ENCODE results near the gene RFPL2. TPM values are rescaled to one million over a fixed set of nuclear protein-coding genes. Genes with fewer than 3 reads are reported as not detected.

Gene RFPL2
- total RNA-seq, 3 donors from 2014 or later, result not detected

DNA sequence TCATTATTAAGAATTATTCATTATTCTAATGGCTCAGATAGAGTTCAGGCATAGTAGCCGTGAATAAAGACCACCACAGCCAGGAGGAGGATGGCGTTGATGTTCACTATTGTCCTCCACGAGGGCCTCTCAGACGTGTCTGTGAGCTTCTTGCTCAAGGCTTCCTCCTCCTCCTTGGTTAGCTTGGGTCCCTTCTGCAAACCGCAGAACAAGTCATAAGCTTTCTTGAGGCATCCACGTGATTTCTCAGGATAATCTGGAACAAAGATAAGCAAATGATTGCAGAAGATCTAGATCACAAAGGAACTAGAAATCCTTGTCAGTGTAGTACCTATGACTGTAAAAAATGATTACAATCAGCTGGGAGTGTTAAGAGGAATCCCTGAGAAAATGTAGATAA, 13.6 kb upstream of the RFPL2 start:
- Mint-ChIP-seq H3K4me3 (no peak overlapping the region), H3K9me3 (no peaks in the 10 kb centered on the region), H3K27me3 (ENCODE audit: low read depth) (peaks cover 6% of the 10 kb centered on the region), H3K36me3 (ENCODE audit: insufficient read depth) (no peaks in the 10 kb centered on the region), H3K4me1 (ENCODE audit: low read depth) (no peaks in the 10 kb centered on the region)
- ATAC-seq, result no peak
- no peak for DNase-seq

- no peaks in the 10 kb centered on the region for H3K4me1 Mint-ChIP-seq (ENCODE audit: low read depth)
- H3K36me3 Mint-ChIP-seq (ENCODE audit: insufficient read depth), result no peaks in the 10 kb centered on the region
- no peaks in the 10 kb centered on the region for H3K9me3 Mint-ChIP-seq
- DNase-seq (no peak), ATAC-seq (no peak)
- no peak overlapping the region for H3K4me3 Mint-ChIP-seq
- peaks cover 5% of the 10 kb centered on the region for H3K27me3 Mint-ChIP-seq (ENCODE audit: low read depth)
These were observed 12.6 kb upstream of the RFPL2 start for GRCh38 chr22:32217465-32217864.

DNA sequence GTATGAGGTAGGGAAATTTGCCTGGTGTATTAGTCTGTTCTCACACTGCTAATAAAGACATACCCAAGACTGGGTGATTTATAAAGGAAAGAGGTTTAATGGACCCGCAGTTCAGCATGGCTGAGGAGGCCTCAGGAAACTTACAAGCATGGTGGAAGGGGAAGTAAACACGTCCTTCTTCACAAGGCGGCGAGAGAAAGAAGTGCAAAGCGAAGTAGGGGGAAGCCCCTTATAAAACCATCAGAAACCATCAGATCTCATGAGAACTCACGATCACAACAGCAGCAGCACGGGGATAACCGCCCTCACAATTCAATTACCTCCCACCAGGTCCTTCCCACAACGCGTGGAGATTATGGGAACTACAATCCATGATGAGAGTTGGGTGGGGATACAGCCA, 12.0 kb upstream of the RFPL2 start:
- no peaks in the 10 kb centered on the region for H3K9me3 Mint-ChIP-seq
- H3K4me3 Mint-ChIP-seq, result no peak overlapping the region
- DNase-seq, result no peak
- no peaks in the 10 kb centered on the region for H3K36me3 Mint-ChIP-seq (ENCODE audit: insufficient read depth)
- ATAC-seq, result no peak
- H3K4me1 Mint-ChIP-seq (ENCODE audit: low read depth), result no peaks in the 10 kb centered on the region
- H3K27me3 Mint-ChIP-seq (ENCODE audit: low read depth), result peaks cover 5% of the 10 kb centered on the region

GRCh38 chr22:32211011-32211410, 6.1 kb upstream of the RFPL2 start:
- H3K4me1 Mint-ChIP-seq (ENCODE audit: low read depth), result peaks cover 7% of the 10 kb centered on the region
- peaks cover 1% of the 10 kb centered on the region for H3K27me3 Mint-ChIP-seq (ENCODE audit: low read depth)
- DNase-seq (no peak), ATAC-seq (no peak)
- no peak overlapping the region for H3K4me3 Mint-ChIP-seq
- no peaks in the 10 kb centered on the region for H3K36me3 Mint-ChIP-seq (ENCODE audit: insufficient read depth)
- H3K9me3 Mint-ChIP-seq, result no peaks in the 10 kb centered on the region

DNA sequence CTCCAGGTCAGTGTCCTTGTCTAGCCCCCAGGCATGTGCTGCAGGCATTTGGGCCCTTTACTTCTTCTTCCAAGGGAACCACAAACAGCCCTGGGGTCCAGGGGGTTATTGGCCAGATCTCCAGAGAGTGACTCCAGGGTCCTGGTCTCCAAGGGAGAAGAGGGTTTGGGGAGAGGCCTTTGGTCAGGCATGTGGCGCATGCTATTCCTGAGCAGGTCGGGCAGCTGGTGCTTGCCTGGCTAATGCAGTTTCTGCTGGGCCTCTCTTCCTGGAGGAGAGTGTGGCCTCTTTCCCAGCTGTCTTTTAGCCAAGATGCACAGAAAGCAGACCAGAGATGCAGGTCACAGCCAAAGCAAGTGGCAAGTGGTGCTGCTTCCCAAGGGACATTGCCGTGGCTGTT, 3.8 kb upstream of the RFPL2 start:
- peaks cover 15% of the 10 kb centered on the region for H3K4me1 Mint-ChIP-seq (ENCODE audit: low read depth)
- ATAC-seq, result no peak

DNA sequence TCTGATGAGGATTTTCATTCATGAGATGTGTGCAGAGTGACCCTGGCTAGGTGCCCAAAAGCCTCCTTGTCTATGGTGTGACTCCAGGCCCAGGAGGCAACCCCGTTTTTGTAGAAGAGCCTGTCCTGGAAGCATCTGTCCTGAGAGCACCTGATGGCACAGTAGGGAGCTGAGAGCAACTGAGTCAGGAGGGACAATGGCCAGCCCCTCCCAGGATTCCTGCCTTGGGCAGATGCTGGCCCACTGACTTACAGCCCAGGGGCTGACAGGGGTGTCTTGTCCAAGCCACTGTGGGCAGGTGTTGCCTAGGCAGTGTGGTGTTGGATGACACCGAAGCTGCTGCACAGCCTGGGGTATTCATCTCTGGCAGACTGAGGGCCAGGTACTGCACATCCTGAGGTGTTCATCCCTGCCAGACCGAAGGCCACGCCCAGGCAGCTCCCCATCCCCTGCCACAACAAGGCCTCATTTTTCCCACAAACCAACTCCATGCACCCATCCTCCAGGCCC, 3.2 kb upstream of the RFPL2 start:
- peaks cover 8% of the 10 kb centered on the region for H3K27me3 Mint-ChIP-seq (ENCODE audit: low read depth)
- peaks cover 19% of the 10 kb centered on the region for H3K4me1 Mint-ChIP-seq (ENCODE audit: low read depth)
- DNase-seq (no peak), ATAC-seq (no peak)
- no peak overlapping the region for H3K4me3 Mint-ChIP-seq
- H3K36me3 Mint-ChIP-seq (ENCODE audit: insufficient read depth), result no peaks in the 10 kb centered on the region
- no peaks in the 10 kb centered on the region for H3K9me3 Mint-ChIP-seq

More for the DNA sequence above, 3.8 kb upstream of the RFPL2 start:
- Mint-ChIP-seq H3K9me3 (no peaks in the 10 kb centered on the region), H3K27me3 (ENCODE audit: low read depth) (peaks cover 8% of the 10 kb centered on the region), H3K36me3 (ENCODE audit: insufficient read depth) (no peaks in the 10 kb centered on the region), H3K4me3 (no peak overlapping the region)
- no peak for DNase-seq

- DNase-seq (no peak), ATAC-seq (peak in 1 of 2 donors; percentile 29)
- no peaks in the 10 kb centered on the region for H3K9me3 Mint-ChIP-seq
- H3K4me1 Mint-ChIP-seq (ENCODE audit: low read depth), result peaks cover 28% of the 10 kb centered on the region
- H3K4me3 Mint-ChIP-seq, result no peak overlapping the region
- peaks cover 8% of the 10 kb centered on the region for H3K27me3 Mint-ChIP-seq (ENCODE audit: low read depth)
- no peaks in the 10 kb centered on the region for H3K36me3 Mint-ChIP-seq (ENCODE audit: insufficient read depth)
These were observed 2.2 kb upstream of the RFPL2 start for GRCh38 chr22:32206774-32207758.

- no peak for DNase-seq
- H3K36me3 Mint-ChIP-seq (ENCODE audit: insufficient read depth), result no peaks in the 10 kb centered on the region
- H3K27me3 Mint-ChIP-seq (ENCODE audit: low read depth), result peaks cover 8% of the 10 kb centered on the region
- peaks cover 35% of the 10 kb centered on the region for H3K4me1 Mint-ChIP-seq (ENCODE audit: low read depth)
- no peaks in the 10 kb centered on the region for H3K9me3 Mint-ChIP-seq
- ATAC-seq, result no peak
- H3K4me3 Mint-ChIP-seq, result no peak overlapping the region
These were observed 1.3 kb upstream of the RFPL2 start for GRCh38 chr22:32205974-32206773.

GRCh38 chr22:32204040-32204855, 625 bp downstream of the RFPL2 start:
- peak; percentile 23 to 26 for ATAC-seq
- Mint-ChIP-seq H3K9me3 (no peaks in the 10 kb centered on the region), H3K4me3 (peak overlapping the region; percentile 60), H3K36me3 (ENCODE audit: insufficient read depth) (no peaks in the 10 kb centered on the region), H3K4me1 (ENCODE audit: low read depth) (peaks cover 45% of the 10 kb centered on the region), H3K27me3 (ENCODE audit: low read depth) (peaks cover 8% of the 10 kb centered on the region)
- no peak for DNase-seq

DNA sequence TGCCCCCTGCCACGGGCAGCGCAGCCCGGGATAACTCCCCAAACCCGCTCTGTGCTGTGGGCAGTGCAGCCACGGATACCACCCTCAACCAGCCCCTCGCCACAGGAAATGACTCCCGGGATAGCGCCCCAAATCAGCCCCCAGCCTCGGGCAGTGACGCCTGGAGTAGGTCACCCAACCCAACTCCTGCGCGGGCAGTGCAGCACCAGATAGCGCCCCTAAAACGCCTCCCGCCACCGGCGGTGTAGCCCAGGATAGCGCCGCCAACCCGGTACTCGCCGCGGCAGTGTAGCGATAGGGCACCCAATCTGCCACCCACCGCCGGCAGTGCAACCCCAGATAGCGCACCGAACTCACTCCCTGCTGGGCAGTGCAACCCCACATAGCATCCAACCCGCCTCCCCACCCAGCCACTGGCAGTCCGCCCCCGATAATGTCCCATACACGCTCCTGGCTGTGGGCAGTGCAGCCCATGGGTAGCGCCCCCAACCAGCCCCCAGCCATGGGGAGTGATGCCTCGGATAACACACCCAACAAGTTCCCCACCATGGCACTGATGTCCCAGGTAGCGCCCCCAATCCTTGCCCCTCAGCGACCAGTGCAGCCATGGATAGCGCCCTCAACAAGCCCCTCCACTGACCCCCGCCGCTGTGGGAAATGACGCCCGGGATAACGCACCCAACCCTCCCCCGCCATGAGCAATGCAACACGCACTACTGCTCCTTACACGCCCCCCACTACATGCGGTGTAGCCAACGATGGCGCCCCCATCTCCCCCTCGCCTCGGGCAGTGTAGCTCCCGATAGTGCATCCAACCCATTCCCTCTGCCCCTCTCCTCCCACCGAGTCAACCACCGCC, 1.5 kb downstream of the RFPL2 start:
- H3K4me3 Mint-ChIP-seq, result peak overlapping the region; percentile 73
- H3K36me3 Mint-ChIP-seq (ENCODE audit: insufficient read depth), result no peaks in the 10 kb centered on the region
- peaks cover 8% of the 10 kb centered on the region for H3K27me3 Mint-ChIP-seq (ENCODE audit: low read depth)
- peak in 1 of 2 donors; percentile 3 for ATAC-seq
- no peak for DNase-seq
- H3K9me3 Mint-ChIP-seq, result no peaks in the 10 kb centered on the region
- peaks cover 48% of the 10 kb centered on the region for H3K4me1 Mint-ChIP-seq (ENCODE audit: low read depth)

GRCh38 chr22:32202539-32203180, 2.2 kb downstream of the RFPL2 start:
- peaks cover 48% of the 10 kb centered on the region for H3K4me1 Mint-ChIP-seq (ENCODE audit: low read depth)
- H3K36me3 Mint-ChIP-seq (ENCODE audit: insufficient read depth), result no peaks in the 10 kb centered on the region
- DNase-seq (no peak), ATAC-seq (peak; percentile 32 to 36)
- H3K4me3 Mint-ChIP-seq, result peak overlapping the region; percentile 73
- no peaks in the 10 kb centered on the region for H3K9me3 Mint-ChIP-seq
- H3K27me3 Mint-ChIP-seq (ENCODE audit: low read depth), result peaks cover 8% of the 10 kb centered on the region

DNA sequence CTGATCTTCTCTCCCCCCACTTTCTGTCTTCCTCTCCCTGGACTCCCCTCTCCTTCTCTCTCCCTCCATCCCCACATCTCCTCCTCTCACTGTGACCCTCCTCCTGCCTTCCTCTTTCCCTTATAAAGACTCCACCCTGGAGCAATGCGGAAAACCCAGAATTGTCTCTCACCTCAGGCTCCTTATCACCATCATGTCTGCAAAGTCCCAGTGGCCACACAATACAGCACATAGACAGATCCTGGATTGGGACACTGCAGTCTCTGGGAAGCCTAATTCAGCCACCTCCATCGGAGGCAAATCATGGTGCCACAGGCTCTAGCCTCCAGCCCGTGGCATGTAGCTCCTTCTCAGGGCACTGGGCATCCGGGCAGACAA, 2.7 kb downstream of the RFPL2 start:
- H3K27me3 Mint-ChIP-seq (ENCODE audit: low read depth), result peaks cover 8% of the 10 kb centered on the region
- peak overlapping the region; percentile 73 for H3K4me3 Mint-ChIP-seq
- no peaks in the 10 kb centered on the region for H3K36me3 Mint-ChIP-seq (ENCODE audit: insufficient read depth)
- H3K9me3 Mint-ChIP-seq, result no peaks in the 10 kb centered on the region
- DNase-seq (no peak), ATAC-seq (no peak)
- H3K4me1 Mint-ChIP-seq (ENCODE audit: low read depth), result peaks cover 48% of the 10 kb centered on the region

DNA sequence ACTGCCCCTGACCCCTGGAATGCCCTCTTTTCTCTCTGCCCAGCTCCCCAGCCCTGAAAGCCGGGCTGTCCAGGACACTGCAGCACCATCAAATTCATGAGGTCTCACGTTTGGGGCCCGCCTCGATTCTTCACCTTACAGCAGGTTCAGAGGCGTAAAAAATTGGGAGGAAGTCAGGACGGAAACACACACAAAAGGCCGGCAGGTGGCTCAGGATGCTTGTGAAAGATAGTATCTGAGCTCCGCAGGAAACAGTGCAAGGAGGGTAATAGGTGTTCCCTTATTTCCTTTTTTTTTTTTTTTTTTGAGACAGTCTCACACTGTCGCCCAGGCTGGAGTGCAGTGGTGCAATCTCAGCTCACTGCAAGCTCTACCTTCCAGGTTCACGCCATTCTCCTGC, 4.1 kb downstream of the RFPL2 start:
- peaks cover 39% of the 10 kb centered on the region for H3K4me1 Mint-ChIP-seq (ENCODE audit: low read depth)
- H3K9me3 Mint-ChIP-seq, result no peaks in the 10 kb centered on the region
- no peaks in the 10 kb centered on the region for H3K36me3 Mint-ChIP-seq (ENCODE audit: insufficient read depth)
- ATAC-seq, result no peak
- no peak overlapping the region for H3K4me3 Mint-ChIP-seq
- no peak for DNase-seq
- peaks cover 8% of the 10 kb centered on the region for H3K27me3 Mint-ChIP-seq (ENCODE audit: low read depth)
